Activated CD4-positive, alpha-beta T cell treated with anti-CD3 and anti-CD28 coated beads, Interleukin-10, Interleukin-2, amounts not matched to agents 100 ng/mL and 50 ng/mL, durations not matched to agents 16 hours and 8 hours (primary cell): Measurements from ENCODE around the gene CLTRN.

Experiments used
- DNase-seq: peaks from one replicate; pipeline ENCODE4 v3.0.0-alpha.2; 2020

Gene CLTRN

DNA sequence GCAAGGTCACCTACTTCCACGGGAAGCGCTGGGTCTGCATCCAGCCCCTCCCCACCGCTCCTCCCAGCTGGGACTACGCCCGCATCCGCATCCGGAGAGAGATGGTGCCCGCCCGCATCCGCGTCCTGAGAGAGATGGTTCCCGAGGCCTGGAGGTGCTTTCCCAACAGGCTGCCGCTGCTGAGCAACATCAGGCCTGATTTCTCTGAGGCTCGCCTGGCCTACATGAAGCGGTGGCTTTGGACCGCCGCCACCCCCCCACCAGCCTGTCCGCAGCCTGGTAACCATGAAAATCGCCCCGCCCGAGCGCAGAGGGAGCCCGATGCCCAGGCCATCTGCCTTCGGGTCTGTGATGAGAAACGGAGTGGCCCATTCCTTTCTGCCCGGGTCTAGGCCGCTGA is 18.1 kb downstream of the CLTRN start:
- no peak for DNase-seq

DNA sequence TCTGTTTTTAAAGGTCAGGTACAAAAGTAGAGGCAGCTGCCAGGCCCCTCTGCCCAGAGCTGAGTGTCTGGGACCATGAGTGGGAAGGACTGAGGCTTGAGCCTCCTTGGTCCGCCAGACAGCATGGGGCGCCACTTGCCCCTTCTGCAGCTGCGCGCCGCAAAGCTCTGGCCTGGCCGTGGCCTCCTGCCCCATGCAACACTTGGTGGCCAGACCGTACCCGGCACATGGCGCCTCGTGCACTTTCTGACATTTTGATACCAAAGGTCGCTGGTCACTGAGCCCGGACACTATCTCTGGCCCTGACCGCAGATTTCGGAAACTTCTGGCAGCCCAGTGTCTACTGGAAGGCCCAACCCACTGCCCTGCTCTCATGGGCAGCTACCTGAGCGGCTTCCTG is 18.6 kb downstream of the CLTRN start:
- DNase-seq, result no peak

DNA sequence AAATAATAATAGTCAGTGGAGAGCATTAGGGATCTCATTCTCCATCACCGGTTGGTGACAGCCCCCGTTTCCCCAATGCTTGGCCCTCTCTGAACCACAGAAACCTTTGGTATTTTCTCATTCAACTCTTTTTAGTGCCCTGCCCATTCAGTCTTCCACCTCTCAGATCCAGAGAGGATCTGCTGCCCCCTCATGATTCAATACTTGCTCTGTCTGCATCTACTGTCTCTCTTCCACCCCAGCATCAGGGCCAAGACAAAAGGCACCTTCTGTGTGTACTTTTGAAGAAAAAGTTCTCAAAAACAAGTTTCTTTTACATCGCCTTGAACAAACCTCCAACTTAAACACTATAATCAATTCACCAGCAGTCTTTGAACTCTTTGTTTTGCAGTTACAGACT is 19.3 kb downstream of the CLTRN start:
- DNase-seq, result no peak

DNA sequence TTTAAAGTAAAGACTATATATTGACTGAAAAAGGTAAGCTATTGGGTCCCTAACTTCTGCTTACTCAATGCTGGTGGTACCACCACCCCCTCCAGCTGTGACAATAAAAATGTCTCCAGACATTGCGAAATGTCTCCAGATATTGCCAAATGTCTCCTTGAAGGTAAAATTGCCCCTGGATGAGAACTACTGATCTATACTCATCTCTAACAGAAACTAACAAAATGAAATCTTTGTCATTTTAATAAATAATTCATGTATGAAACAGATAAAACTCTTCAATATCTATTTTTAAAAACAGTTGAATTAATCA is 20.1 kb downstream of the CLTRN start:
- no peak for DNase-seq

DNA sequence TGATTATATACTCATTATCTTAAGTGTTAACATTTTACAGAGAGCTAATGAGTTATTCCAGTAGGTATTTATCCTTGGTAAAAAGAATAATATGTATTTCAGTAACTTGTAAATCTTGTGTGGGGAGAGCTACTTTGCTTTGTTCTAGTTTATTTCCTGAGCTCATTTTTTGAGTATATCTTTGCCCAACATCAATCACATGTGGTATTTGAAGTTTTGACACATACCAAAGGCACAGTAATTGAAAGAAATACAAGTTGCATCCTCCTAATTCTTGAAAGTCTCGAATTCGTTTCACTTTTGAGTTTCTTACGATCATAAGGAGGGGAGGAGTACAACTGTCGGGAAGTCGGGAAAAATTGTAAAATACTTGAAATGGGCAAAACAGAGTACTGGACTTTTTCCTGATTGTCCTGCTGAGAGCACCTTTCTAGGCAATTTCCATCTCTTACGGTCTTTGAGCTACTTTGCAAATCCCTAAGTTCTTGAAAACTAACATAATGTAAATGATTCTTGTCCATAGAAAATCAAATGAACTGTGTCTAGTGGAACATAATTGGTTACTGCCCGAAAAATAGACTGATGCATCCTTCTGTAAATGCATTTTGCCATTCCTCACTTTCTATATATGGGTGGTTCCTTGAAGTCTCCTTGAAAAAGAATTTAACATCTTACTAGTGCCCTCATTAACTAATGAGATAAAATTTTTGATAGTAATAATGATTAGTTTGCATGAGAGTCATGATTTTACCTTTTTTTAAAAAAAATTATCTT is 20.6 kb downstream of the CLTRN start:
- no peak for DNase-seq

DNA sequence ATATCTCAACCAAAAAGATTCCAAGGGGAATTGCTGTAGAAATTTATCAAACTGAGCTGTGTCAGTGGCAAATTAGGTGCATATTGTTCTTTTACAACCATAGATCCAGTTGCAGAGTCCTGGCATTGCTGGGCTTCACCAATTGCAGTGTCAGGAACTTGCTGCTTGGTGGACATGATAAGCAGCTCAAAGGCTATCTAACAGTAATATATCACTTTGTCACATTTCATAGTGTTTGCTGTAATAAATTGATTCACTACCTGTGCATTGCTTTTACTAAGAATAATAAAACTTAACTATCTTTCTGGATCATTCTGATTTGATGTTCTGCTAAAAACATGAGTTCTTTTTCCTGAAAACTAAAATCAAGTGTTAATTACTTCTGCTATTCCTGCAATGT is 33.0 kb downstream of the CLTRN start:
- no peak for DNase-seq

DNA sequence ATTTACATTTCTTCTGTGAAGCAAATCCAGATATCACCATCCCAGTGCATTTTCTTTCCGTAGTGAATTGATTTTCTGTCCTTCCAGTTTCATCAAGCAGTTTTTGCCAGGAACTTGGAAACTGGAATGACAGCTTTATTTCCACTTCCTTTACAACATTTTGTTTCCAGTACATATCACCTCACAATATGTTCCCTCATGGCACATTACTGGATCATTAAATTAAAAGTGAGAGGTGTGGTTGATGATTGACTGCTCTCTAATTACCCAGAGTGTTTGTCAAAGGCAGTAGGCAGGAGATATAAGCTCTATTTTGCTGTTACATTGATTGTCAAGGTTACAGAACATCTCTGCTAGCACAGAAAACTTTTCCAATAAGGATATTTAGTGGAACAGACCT is 41.6 kb downstream of the CLTRN start:
- no peak for DNase-seq

DNA sequence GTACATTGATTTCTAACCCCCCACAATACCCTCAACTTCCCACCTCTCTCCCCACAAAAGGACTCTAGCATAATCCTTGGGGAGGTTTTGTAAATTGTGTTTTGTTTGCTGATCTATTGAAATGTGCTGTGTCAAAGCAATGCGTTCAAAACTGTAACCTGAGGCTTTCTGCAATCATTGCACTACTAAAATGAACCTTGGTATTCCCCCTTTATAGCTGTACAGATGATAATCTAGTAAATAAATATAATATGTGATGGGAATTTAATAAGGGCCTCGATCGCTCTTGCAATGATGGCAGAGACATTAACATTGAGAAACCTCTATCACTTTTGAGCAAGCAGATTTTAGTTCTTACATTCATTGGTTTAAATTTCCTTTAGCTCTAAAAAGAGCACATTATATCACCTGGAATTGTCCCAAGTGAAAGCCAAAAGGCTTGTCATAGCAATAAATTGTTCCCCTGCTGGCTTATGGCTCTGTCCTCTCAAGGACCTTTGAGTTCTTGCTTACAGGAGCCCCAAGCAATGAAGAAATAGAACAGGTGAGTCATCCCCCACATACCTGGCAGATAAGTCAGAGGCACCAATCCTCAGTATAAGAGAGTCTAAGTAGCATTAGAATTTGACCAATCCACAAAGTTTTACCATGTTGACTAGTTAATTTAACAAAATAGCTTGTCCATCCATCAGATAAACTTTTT is 45.4 kb downstream of the CLTRN start:
- DNase-seq, result no peak

DNA sequence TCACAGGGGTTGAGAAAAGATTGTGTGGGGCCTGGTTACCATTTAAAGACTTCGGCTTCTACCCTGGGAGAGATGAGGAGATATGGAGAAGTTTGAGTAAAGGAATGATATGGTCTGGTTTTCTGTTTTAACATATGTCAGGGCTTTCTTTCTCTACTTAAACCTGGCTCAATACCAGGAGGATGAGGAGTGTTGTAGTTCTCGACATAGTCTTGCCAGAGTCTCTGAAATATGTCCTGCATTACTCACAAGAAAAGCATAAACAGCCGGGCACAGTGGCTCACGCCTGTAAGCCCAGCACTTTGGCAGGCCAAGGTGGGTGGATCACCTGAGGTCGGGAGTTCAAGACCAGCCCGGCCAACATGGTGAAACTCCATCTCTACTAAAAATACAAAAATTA is 47.5 kb downstream of the CLTRN start:
- DNase-seq, result no peak

DNA sequence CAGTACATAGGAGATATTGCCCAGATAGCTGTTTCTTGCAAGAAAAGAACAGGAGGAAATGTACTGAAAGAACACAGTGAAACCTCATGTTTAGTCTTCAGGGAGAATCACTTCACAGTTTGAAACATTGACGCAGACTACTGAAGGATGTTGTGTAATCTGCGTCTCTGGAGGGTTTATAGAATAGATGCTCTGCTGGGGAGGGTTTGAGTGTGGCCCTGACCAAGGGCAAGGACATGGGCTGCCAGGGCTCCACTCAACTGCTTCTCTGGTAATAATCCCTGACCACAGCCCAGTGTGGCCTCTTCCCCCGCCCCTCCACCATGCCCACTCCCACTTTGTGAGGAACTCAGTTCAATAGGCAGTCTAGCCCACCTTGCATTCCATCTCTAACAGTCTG is 48.1 kb downstream of the CLTRN start:
- DNase-seq, result no peak

DNA sequence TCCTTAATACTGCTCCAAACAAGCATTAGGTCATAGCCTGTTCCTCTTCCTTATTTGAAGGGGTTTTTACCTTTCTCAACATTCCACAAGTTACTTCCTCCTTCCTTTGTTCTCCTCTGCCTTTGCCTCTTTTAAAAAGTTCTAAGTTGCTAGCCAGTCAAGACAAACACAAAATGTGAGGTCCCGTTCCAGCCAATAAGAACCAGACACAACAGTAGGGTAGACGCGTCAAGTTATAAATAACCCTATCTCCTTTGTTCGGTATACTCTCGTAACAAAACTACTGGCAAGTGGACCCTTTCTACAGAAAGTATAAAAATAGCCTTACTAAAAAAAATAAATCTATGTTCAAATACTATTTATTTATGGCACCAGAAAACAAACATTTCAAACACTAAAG is 57.5 kb downstream of the CLTRN start:
- no peak for DNase-seq

DNA sequence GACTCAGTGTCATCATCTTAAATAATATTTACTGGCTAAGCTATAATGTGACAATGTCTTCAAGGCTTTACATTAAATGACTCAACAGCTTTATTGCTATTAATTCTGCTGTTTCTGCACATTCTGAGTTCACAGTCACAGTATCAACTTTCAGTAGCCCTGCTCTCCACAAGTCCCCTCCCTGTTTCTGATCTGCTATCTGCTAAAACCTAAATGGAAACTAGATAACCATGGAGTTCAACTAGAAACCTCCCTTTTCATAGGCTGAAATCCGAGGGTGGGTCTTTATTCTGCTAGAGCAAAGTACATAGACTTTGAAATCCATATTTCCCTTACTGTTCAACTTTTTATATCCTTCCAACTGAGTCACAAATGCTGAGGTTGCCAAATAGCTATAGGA is 58.5 kb downstream of the CLTRN start:
- no peak for DNase-seq

DNA sequence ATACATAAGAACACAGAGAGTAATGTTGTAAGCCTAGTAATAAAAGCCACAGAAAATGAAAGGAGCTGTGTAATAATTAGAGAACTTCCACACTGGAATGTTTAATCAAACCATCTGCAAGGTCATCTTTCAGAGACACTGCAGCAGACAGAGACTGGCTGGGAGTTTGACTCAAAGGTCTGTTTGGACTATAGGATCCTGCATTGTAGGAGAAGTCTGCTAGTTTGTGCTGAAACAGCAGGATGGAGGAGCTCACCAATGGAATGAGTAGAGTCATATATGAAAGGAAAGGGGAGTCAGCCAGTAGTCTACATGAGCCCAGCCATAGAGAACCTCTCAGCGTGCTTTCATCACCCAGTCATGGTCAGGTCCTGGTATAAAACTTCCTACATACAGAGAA is 59.4 kb downstream of the CLTRN start:
- no peak for DNase-seq

DNA sequence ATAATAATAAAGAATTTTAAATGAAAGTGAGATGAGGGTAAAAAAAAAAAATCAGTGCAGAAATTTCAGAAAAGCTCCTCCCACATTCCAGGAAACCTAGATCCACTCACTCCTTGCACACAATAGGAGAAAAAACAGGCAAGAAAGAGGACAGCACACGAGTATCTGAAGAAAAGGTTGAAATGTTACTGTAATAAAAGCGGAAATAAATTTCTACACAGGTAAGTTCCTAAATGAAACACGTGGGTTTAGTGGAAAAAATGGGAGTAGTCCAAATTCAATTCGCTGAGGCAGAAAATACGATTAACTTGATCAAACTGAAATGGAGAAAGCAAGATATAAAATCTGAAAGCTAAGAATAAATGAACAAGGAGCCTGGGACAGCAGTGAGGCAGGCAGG is 61.8 kb downstream of the CLTRN start:
- DNase-seq, result no peak

DNA sequence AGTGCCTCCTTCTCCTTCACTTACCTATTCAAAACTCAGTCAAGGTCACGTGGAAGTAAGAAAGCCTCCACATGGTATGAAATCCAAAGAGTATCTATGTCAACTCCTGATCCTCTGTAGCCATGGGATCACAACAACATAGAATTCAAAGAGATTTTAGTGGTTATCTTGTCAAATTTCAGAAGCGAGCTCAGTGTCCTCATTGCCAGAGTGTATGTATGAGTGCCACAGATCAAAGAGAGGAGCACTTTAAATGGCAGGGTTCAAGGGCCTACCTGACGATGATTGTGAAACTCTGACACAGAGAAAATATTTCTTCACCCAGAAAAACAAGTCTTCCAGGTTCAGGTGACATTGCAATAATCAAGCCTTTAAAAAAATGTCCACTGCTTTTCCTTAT is 62.7 kb downstream of the CLTRN start:
- DNase-seq, result no peak

DNA sequence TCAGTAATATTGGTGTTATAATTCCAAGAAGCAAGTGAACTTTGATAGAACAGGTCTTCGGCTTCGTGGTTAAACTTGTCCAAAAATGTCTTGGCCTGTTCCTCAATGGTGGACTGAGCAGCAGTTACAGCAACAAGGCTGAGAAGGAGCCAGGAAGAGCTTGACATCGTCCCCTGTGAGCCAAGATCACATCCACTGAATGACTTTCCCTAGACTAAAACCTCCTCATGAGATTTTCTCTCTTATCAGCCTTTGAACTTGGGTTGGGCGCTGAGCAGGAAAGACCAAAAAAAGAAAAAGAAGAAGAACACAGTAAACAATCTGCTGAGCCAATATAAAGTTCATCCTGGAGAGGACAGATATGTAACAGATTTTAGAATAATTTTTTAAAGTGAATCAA is 63.9 kb downstream of the CLTRN start, which contains the start of gene ACE2:
Gene ACE2 (minus strand): TSS at position 216 of the 400 bp plus-strand sequence. CDS start 49 bp downstream, at position 167.
- no peak for DNase-seq

DNA sequence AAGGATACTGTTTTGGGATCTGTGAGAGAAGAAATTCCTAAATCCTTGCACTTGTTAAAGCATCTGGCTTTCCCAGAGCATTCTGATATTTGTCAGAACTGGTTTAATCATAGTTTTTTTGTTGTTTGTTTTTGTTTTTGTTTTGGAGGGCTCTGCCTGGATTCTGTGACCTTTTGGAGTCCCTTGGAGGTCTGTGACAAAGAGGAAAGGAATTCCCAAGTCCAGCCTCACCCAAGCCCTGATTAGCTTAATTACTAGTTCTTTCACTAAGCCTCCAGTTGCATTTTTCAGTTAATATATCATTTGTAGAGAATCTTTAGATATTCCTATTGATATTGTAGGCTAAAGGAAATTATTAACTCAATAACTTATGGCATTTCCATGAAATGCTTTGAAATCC is 64.6 kb downstream of the CLTRN start:
- DNase-seq, result no peak

DNA sequence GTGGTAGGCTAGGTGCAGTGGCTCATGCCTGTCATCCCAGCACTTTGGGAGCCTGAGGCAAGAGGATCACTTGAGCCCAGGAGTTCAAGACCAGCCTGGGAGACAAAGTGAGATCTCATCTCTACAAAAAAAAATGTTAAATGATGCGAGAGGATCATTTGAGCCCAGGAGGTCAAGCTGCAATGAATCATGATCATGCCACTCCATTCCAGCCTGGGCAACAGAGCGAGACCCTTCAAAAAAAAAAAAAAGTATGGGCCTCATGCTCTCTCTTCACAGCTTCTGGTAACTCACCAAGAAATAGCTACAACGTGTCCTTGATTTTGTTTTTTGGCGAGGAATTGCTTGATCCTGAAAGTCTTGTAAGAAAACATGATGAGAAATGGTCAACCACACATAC is 65.1 kb downstream of the CLTRN start:
- no peak for DNase-seq

DNA sequence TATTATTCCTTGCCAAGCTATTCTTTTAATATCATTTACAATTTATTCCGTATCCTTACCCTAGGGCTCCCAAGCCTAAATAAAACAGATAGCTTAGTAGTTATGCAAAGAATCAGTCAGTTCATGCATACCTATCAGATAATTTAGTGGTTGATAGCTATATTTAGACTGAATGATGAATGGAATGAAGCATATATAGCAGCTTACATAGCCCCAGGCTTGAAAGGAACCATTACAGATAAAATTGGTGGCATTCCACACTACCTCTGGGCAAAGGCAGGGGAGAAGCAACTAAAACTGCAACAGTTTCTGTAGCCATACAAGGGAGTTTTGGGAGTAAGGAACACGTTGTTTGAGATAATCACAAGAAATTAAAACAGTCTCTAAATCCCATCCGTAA is 66.6 kb downstream of the CLTRN start:
- DNase-seq, result no peak

DNA sequence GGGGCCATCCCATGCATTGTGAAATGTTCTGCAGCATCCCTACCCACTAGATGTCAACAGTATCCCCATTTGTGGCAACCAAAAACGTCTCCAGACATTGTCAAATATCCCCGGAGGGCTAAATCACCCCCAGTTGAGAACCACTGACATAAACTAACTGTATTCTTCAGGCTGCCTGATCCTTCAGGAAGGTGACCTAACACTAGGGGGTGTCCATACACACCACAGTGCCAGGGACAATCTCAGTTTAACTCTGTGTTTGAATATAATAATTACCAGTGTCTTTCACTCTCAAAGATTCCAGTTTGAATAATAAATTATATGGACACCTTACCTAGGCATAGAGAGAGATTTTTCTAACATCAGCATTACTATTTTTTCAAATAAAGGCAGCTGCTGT is 70.2 kb downstream of the CLTRN start:
- no peak for DNase-seq

DNA sequence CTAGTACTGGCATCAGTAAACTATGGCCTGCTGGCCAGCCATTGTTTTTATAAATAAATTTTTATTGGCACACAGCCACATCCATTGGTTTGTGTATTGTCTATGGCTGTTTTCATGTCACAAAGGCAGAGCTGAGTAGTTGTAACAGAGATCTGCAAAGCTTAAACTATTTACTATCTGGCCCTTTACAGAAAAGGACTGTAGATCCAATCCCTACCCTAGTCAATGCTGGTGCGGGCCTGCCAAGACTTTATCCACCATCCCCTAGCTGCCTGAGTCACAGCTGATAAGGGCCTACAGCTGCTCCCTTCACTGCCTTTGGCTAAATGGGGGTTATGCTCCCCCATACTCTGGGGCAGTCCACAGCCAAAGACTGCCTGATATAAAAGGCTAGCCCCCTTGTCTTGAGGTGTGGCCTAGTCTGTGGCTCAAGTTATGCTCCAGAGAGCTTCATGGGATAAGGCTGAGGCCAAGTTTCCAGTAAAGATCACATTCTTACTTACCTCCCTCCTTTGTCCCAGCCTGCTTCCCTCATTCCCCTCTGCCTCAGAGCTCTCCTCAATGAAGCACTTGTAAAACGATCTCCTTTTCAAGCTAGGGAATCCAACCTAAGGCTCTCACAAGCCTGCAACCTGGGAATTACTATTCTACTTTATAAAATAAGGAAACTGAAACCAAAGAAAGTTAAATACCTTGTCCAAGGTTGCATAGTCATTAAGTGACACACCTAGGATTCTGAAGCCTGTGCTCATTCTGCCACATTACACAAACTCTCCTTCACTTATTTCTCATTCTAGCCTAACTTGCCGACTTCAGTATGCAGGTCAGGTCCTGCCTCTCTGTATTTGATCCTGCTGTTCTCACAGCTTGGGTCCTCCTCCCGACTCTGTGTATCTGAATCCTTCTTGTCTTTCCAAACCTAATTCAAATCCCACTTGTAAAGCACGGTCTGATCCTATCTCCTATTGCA is 84.5 kb downstream of the CLTRN start:
- no peak for DNase-seq
